Measurements from ENCODE around the gene RHOT2. TPM values are rescaled to one million over a fixed set of nuclear protein-coding genes. Genes with fewer than 3 reads are reported as not detected.

RHOT2 gene
- total RNA-seq (2022; extraction: Qiagen RNA extraction): 48.3 to 98.6 TPM (median 83.1 TPM) in 5 replicates

DNA sequence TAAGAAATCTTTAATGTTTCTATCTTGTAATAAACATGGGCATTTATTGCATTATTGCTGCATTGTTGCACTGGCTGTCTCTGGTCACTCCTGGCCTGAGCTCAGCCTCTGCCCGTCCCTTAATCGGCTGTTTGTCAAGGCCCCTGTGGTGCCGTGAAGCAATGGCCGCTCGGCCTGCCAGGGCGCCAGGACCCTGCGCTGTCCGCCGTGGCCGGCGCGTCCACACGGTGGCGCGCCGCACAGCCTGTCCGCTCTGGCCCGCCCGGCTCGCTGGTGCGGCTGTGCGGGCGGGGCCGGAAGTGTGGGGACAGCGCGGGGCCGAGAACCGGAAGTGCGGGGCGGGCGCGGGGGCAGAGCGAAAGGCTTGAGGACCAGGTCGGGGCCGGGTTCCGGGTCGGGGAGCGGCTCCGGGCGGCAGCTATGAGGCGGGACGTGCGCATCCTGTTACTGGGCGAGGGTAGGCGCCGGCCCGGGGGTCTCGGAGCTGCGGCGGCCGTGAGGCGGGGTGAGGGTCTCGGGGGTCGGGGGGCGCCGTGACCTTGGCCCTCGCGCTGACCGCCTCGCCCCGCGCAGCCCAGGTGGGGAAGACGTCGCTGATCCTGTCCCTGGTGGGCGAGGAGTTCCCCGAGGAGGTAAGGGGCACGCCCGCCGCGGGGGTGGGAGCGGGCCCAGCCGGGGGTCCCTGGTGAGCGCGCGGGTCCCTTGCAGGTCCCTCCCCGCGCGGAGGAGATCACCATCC is at the start of gene RHOT2:
Gene RHOT2 (plus strand): TSS at position 353 of the 739 bp plus-strand sequence. CDS start 68 bp downstream, at position 421.

DNA sequence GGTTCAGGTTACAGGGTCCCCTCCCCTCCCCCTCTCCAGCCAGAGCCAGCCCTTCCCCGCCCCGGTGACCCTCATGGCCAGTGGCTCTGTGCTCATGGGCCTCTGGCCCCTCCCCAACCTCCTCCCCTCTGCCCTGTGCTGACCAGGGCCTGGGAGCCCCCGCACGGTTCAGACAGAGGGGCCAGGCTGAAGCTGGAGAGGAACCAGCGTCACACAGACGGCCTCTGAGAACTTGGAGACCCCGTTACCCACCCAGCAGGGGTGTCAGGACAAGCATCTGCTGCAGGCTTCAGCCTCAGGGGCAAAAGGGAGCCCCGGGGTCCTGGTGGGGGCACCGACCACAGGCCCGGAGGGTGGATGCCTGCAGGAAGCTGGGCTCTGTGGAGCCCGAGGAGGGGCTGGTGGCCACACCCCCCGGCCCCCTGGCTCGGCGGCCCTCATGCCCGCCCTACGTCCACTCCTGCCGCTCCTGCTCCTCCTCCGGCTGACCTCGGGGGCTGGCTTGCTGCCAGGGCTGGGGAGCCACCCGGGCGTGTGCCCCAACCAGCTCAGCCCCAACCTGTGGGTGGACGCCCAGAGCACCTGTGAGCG is 37.0 kb upstream of the RHOT2 start, which contains the start of gene WFIKKN1:
Gene WFIKKN1 (plus strand): TSS at position 171 of the 591 bp plus-strand sequence. CDS start 269 bp downstream, at position 440.

DNA sequence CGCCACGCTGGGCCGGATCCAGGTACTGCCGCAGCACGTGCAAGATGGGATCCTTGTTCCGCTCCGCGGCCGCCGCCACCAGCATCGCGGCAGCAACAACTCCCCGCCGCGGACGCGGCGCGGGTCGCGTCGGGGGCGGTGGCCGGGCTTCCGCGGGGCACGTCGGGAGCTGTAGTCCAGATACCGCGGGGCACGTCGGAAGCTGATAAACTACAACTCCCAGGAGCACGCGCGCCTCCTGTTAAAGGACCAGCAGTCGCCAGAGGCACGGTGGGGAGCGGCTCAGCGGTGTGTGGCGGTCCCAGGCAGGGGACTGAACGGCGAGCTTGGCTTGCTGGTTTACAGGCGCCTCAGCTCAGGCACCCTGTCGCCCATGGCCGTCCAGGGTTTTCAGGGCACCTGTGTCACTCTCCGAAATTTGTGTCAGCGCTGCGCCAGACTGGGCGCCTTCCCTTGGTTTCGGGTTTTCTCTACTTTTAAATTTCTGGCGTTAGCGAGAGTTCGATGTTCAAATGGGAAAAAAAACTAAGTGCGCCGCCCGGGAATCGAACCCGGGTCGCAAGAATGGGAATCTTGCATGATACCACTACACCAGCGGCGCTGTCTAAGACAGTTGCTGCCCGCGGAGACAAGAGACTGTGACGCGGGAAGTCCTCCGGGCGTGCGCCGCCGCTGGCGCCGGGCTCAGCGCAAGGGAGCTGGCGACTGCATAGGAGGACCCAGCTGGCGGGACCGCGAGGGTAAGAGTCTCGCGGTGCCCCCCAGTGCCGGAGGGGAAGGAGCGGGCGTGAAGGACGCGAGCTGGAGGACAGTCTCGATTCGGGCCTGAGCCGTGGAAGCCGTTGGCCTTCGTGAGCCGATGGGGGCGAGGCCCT is 31.5 kb upstream of the RHOT2 start, which contains the start of gene METTL26:
Gene METTL26 (minus strand): TSS at position 100 of the 875 bp plus-strand sequence. CDS start 15 bp downstream, at position 85.

DNA sequence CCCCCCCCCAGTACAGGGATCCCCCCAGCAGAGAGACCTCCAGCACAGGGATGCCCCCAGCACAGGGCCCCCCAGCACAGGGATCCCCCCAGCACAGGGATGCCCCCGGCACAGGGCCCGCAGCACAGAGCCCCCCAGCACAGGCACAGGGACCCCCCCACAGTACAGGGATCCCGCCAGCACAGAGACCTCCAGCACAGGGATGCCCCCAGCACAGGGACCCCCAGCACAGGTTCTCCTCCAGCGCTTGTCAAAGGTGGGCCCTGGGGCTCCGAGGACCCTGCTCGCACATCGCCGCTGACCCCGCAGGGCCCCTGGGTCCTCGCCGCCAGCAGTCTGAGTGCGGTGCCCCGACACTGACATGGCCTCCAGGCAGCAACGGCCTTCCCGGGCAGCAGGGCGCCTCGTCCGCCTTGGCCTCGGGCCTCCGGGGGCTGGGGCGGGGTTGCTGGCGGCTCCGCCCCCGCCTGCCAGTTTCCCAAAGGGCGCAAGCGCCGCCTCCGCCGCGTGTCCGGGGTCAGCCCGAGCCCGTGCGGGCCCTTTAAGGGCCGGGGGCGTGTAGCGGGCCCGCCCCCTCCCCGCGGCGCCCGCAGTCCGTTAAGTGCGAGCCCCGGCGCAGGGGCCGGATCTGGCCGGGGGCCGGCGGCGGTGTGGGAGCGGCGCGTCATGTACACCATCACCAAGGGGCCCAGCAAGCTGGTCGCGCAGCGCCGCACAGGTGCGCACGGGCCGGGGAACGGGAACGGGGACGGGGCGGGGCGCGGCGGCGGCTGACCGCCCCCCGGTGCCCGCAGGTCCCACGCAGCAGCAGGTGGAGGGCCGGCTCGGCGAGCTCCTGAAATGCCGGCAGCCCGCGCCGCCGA is 26.4 kb upstream of the RHOT2 start, which contains the start of gene MCRIP2:
Gene MCRIP2 (plus strand): TSS at position 503 of the 863 bp plus-strand sequence. CDS start 164 bp downstream, at position 667.

DNA sequence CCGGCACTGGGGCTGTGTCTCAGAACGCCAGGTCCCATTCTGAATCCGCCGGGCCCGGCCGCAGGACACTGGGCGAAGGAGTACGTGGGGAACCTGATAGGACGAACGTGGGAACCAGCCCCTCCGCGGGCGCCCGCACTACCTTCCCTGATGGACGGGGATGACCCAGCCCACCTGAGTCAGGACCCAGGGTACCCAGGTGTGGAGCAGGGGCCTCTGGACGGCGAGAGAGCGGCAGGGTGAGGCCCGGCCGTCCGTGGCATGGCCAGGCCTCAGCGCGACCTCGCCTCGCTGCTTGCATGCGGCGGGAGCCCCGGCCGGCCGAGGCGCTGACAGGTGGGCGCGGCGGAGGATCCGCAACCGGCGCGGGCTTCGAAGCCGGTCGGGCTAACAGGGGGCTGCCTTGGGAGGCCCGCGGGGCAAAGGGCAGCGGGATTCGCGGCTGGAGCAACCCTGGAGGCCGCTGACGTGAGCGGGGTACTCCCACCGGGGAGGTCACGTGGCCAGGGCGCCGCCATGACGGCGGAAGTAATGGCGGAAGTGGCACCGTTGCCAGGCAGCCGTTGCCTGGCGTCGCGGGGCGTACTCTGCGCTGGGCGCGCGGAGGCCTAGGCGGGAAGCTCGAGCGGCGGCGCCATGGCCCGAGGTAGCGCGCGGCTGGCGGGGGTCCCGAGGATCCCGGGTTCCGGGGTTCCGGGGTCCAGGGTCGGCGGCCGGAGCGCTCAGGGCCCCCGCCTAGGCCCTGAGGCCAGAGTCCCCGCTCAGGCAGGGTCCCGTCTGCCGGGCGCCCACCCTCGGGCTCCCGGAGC is 18.9 kb upstream of the RHOT2 start, which contains the start of gene WDR90:
Gene WDR90 (plus strand): TSS at position 585 of the 809 bp plus-strand sequence. CDS start 52 bp downstream, at position 637.

DNA sequence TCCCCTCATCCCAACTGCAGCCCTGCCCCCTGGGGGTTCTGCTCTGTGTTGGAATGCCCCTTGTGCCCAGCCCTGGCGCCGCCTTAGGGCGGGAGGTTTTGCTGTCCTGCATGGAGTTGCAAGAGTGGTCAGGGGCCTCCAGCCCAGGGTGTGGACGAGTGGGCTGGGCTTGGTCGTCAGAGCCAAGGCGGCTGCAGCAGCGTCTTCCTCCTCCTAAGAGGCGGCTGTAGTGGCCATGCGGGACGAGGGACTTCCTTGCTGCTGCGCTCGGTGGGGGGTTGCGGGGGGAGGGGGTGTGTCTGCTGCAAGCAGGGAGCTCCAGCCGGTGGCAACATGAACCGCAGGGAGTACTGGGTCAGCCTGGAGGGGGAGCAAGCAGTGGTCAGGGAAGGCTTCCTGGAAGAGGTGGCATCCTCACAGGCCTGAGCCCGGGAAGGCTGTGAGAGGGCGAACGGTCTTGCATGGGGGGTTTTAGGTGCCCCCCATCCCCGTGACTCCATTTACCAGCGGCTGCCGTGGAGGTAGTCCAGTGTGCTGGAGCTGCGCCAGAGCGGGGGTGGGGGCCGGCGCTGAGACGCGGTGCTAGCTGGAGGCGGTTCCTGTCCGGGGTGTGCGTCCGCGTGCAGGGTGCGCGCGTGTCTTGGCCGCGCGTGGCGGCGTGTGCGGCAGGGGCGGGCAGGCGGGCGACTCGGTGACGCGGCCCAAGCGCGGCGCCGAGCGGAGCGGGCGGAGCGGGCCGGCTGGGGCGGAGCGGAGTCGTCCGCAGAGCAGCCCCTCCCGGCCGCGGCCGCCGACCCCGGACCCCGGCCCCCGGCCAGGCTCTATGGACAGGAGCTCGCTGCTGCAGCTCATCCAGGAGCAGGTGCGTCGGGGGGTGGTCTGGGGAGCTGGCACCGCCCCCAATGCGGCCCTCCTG is 7.3 kb downstream of the RHOT2 start, which contains the start of gene RHBDL1:
Gene RHBDL1 (plus strand): TSS at position 704 of the 916 bp plus-strand sequence. CDS start 120 bp downstream, at position 824.

DNA sequence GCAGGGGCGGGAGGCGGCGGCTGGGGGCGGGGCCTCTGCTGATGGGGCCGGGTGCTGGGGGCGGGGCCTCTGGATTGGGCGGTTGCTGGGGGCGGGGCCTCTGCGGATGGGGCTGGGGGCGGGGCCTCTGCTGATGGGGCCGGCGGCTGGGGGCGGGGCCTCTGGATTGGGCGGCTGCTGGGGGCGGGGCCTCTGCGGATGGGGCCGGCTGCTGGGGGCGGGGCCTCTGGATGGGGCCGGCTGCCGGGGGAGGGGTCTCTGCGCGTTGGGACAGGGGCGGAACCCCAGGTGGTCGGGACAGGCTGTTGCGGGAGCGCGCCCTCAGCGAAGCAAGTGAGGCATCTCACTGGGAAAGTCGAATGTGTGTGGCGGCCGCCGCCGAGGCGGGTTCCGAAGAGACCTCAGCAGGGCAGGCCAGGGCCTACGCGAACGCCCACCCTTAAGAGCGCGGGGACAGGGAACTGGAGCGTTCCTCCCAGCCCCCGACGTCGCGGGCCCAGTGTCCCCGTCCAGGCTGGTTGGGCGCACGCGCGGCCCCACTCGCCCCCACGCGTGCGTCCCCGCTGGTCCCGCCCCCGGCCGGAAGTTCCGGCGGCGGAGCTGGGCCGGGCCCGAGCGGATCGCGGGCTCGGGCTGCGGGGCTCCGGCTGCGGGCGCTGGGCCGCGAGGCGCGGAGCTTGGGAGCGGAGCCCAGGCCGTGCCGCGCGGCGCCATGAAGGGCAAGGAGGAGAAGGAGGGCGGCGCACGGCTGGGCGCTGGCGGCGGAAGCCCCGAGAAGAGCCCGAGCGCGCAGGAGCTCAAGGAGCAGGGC is 12.1 kb downstream of the RHOT2 start, which contains the start of gene STUB1:
Gene STUB1 (plus strand): TSS at position 597 of the 811 bp plus-strand sequence. CDS start 116 bp downstream, at position 713.

DNA sequence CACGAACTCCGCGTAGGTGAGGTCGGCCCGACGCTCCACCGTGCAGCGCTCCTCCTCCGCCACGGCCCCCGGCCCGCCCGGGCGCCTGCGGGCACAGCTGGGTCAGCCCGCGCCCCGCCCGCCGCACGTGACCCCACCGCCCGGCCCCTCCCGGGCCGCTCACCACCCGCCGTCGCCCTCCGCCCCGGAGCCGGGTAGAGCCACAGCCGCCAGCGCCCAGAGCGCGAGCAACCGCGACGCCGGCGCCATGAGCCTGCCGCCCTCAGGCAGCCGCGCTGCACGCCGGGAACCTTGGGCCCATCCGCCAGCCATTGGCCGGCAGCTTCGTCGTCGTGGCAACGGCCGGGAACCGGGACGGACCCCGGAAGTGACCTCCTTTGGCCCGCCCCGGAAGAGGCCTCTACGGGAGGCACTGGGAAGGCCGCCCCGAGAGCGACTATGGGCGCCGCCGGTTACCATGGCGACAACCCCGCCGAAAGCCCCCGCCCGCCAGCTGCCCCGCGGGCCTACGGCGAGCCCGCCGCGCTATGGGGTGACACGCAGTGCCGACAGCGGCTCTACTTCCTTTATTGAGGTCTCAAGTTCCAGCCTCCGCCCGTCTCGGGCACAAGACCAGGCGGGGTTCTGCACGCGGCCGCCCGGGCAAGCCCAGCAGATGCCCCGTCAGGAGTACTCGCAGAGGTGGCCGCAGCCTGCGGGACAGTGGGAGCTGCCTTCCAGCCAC is 16.3 kb downstream of the RHOT2 start, which contains the start of gene JMJD8:
Gene JMJD8 (minus strand): TSS at position 264 of the 724 bp plus-strand sequence. CDS start 15 bp downstream, at position 249.

DNA sequence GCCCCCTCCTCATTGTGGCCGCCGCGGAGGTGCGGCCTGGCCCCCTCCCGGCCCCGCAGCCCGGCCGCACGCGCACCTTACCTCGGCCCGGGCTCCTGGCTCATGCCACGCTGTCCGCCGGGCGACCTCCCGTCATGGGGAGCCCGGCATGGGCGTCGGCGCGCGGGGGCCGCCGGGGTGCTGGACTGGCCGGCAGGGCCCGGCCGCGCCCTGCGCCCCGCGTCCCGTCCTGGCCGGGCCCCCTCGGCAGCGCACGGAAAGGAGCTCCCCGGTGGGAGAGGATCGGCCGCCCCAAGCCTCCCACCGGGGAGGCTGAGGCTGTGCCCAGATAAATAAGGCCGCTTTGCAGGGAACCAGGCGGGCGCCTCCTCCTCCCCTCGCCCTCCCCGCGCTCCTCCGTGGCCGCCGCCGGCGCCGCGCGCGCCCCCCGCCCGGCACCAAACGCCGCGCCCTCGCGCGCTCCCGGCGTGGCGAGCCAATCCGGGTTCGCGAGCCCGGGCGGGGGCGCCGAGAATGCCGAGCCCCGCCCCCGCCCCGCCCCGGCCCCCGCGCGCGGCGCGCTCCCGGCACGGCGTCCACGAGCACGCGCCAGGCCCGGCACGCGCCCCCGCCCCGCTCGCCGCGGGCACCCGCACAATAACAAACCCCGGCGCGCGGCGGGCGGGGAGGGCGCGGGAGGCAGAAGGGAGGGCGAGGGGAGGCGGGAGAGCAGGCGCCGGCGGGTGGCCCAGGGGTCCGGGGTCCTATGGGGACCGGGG is 37.7 kb downstream of the RHOT2 start, which contains the start of gene FBXL16:
Gene FBXL16 (minus strand): TSS at position 371 of the 758 bp plus-strand sequence. CDS start 8,396 bp downstream, outside the sequence.

DNA sequence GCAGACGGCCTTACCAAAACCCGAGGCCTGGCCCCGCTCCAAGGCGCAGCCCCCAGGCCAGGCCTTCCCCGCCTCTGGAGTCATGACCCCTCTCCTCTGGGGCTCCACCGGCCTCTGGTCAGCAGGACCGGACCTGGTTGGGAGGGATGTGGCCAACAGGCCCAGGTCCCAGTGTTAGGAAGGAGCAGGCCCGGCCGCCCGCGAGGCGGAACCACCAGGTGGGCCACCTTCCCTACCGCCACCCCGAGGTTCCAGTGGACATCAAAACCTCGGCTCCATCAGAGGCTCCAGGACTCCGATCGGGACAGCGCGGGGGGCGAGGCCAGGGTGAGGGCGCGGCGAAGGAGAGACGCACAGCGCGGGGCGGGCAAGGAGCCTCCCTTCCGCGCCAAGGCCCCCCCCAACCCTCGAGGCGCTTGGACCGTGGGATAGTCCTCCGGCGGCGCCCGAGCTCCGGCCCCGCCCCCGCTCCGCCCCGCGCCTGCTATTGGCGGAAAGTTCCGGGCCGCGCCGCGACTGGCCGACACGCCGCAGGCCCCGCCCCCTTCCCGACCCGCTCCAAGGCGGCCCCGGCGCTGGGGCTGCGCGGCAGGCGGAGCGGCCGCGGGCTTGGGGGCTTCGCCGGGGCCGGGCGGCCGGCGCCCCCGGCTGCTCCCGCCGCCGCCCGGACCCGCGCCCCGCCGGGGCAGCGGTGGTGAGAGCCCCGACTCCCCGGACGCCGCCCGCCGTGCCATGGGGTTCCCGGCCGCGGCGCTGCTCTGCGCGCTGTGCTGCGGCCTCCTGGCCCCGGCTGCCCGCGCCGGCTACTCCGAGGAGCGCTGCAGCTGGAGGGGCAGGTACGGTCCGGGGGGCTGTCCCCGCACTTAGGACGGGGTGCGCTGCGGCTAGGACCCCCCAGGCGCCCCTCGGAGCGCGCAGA is 46.9 kb downstream of the RHOT2 start, which contains the start of gene METRN:
Gene METRN (plus strand): TSS at position 561 of the 919 bp plus-strand sequence. CDS start 172 bp downstream, at position 733.

DNA sequence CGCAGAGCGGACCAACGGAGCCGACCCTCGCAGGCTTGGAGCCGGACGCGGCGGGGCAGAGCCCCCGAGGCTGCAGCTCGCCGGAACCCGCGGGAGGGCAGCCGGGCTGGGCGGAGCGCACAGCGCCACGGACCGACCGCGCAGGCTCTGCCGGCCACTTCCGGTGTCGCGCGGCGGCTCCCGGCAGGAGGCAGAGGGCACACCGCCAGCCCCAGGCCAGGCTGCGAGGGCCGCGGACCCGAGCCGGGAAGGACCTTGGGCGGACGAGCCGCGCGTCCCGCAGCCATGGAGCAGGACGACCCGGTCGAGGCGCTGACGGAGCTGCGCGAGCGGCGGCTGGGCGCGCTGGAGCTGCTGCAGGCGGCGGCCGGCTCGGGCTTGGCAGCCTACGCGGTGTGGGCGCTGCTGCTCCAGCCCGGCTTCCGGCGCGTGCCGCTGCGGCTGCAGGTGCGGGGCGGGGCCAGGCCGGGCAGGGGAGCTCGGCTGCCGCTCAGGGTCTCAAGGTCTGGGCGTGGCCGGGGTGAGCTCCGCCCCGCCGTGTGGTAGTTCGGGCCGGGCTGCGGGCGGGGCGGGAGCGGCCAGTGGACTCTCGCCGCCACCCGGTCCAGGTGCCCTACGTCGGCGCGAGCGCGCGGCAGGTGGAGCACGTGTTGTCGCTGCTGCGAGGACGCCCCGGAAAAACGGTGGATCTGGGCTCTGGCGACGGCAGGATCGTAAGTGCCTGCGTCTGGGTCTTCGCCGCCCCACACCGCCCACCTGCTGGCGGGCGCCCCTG is 53.2 kb downstream of the RHOT2 start, which contains the start of gene ANTKMT:
Gene ANTKMT (plus strand): TSS at position 157 of the 775 bp plus-strand sequence. CDS start 129 bp downstream, at position 286.

Measured in A549 treated with dexamethasone at 1 μM for 4 hours (cell line).